GM19035 (cell line): ENCODE measurements around the gene CMTM7.
A peak's percentile ranks its signal among the peaks of the same experiment; 100 is the strongest.

ENCODE experiments used
- ATAC-seq: cut with Tn5 transposase; IDR thresholded peaks from one replicate; pipeline ENCODE4 v1.9.1; 2021; ENCODE audit not compliant: unreplicated experiment

CMTM7 gene

GRCh38 chr3:32391643-32392535 is at the start of gene CMTM7:
Gene CMTM7 (plus strand): TSS chr3:32391853. CDS start chr3:32391907, 54 bp downstream.
- ATAC-seq, result peak; percentile 57

GRCh38 chr3:32347343-32348125 is 44.1 kb upstream of the CMTM7 start:
- ATAC-seq, result no peak

- no peak for ATAC-seq
Observed at GRCh38 chr3:32349184-32349583, 42.5 kb upstream of the CMTM7 start.

- no peak for ATAC-seq
Observed at GRCh38 chr3:32352563-32352962, 39.1 kb upstream of the CMTM7 start.

GRCh38 chr3:32353351-32353750 is 38.3 kb upstream of the CMTM7 start:
- ATAC-seq, result no peak

GRCh38 chr3:32354362-32354778 is 37.3 kb upstream of the CMTM7 start:
- no peak for ATAC-seq

GRCh38 chr3:32355751-32356291 is 35.8 kb upstream of the CMTM7 start:
- ATAC-seq, result no peak

GRCh38 chr3:32359766-32360492 is 31.7 kb upstream of the CMTM7 start:
- no peak for ATAC-seq

- ATAC-seq, result no peak
Observed at GRCh38 chr3:32360493-32360827, 31.2 kb upstream of the CMTM7 start.

- peak; percentile 61 for ATAC-seq
Observed at GRCh38 chr3:32366638-32367397, 24.8 kb upstream of the CMTM7 start.

- no peak for ATAC-seq
Observed at GRCh38 chr3:32367442-32367841, 24.2 kb upstream of the CMTM7 start.

GRCh38 chr3:32371461-32372212 is 20.0 kb upstream of the CMTM7 start:
- no peak for ATAC-seq

- ATAC-seq, result no peak
Observed at GRCh38 chr3:32372213-32372490, 19.5 kb upstream of the CMTM7 start.

- no peak for ATAC-seq
Observed at GRCh38 chr3:32373276-32373675, 18.4 kb upstream of the CMTM7 start.

GRCh38 chr3:32373844-32374243 is 17.8 kb upstream of the CMTM7 start:
- no peak for ATAC-seq

- peak; percentile 60 for ATAC-seq
Observed at GRCh38 chr3:32374788-32375595, 16.7 kb upstream of the CMTM7 start.

GRCh38 chr3:32375596-32375930 is 16.1 kb upstream of the CMTM7 start:
- no peak for ATAC-seq

- no peak for ATAC-seq
Observed at GRCh38 chr3:32376115-32376514, 15.5 kb upstream of the CMTM7 start.

GRCh38 chr3:32379831-32380500 is 11.7 kb upstream of the CMTM7 start:
- ATAC-seq, result no peak
